Measurements from ENCODE around the gene ZNF574. TPM values are rescaled to one million over a fixed set of nuclear protein-coding genes. Genes with fewer than 3 reads are reported as not detected.

ZNF574 gene
- total and polyA plus RNA-seq, 9 donors = 2.4 to 24.6 (median 15.6) TPM

DNA sequence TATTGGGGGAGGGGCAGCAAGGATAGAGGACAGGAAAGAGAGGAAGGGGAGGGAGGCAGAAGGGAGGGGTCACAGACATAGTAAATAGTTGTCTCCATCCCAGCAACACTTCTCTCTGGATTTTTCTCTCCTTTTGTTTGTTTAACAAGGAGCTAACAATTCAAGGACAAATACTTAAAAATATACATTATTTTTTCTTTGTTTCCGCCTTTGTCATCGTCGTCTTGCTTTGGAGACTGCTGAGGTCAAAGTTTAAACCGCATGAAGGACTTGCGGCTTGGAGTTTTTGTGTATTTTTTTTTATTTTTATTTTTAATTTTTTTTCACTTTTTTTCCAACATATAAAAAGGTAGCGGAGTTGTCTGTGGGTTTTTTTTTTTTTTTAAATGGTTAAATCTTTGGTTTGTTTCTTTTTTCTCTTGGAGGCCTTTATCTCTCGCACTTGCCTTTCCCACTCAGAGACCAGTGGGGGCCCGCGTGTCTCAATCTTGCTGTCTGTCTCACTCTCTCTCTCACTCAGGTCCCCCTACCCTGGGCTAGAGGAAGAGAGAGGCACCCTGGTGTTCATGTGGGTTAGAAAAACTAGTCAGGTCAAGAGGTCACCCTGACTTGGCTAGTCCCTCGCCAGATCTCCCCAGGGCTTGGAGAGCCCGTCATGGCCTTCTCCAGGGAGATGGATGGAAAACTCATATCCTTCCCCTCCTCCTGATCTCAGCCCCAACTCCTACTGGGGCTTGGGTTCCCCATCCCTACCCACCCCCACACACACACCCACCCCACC, 11.0 kb downstream of the ZNF574 start:
- Histone ChIP-seq H3K36me3 (no peaks in the 10 kb centered on the region), H3K27ac (peak overlapping the region in 1 of 2 donors; percentile 27), H3K4me3 (no peak overlapping the region), H3K4me1 (ENCODE audit: insufficient read depth) (peaks cover 3% of the 10 kb centered on the region), H3K27me3 (no peaks in the 10 kb centered on the region), H3K9me3 (no peaks in the 10 kb centered on the region)
- no peak for TF ChIP-seq POLR2A (IDR thresholded peaks at IDR 0.05)
- TF ChIP-seq, protein P1, sequence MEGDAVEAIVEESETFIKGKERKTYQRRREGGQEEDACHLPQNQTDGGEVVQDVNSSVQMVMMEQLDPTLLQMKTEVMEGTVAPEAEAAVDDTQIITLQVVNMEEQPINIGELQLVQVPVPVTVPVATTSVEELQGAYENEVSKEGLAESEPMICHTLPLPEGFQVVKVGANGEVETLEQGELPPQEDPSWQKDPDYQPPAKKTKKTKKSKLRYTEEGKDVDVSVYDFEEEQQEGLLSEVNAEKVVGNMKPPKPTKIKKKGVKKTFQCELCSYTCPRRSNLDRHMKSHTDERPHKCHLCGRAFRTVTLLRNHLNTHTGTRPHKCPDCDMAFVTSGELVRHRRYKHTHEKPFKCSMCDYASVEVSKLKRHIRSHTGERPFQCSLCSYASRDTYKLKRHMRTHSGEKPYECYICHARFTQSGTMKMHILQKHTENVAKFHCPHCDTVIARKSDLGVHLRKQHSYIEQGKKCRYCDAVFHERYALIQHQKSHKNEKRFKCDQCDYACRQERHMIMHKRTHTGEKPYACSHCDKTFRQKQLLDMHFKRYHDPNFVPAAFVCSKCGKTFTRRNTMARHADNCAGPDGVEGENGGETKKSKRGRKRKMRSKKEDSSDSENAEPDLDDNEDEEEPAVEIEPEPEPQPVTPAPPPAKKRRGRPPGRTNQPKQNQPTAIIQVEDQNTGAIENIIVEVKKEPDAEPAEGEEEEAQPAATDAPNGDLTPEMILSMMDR (IDR thresholded peaks at IDR 0.05) = no peak
- TF ChIP-seq EP300 (IDR thresholded peaks at IDR 0.05) = no peak
- 23 to 50% (median 24%) methylated on average over 11 of the region's 11 CpGs for WGBS, 3 donors
- intact Hi-C loops (cut with DNase I) = no loop called here
- DNase-seq = no peak

DNA sequence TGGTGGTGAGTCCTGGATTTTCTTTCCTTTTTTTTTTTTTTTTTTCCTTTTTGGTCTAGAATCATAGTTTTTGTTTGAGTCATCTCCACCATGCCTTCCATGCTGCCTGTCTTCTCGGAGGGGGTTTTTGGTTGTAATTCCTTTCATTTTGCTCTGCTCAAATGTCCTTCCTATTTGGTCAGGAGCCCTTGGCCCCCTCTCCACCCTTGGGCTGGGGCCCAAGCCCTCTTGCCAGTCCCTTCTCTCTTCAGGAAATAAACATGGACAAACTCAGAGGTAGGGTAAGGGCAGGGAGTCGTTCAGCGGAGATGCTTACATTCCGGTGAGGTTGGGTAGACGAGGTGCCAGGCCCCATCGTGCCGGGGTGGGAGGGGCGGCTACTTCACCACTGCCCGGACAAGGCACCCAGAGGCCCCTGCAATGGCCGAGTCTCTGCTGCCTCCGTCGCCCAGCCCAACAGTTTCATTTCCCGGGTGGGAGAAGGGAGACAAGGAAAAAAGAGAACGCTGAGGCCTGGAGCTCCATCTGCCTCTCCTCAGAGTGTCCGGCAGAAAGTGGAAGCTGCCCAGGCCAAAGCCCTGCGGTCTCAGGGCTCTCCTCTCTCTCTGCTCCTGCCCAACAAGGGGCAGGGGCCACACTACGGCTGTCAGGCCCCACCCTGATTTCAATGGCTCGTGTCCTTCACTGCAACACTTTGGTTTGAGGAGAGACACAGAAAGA, 12.7 kb downstream of the ZNF574 start:
- Histone ChIP-seq H3K4me1 (ENCODE audit: insufficient read depth) (peaks cover 3% of the 10 kb centered on the region), H3K4me3 (no peak overlapping the region), H3K9me3 (no peaks in the 10 kb centered on the region), H3K27me3 (no peaks in the 10 kb centered on the region), H3K27ac (no peak overlapping the region), H3K36me3 (no peaks in the 10 kb centered on the region)
- 36 to 45% (median 38%) methylated on average over 18 of the region's 18 CpGs for WGBS, 3 donors
- no peak for DNase-seq
- no peak for TF ChIP-seq POLR2A (IDR thresholded peaks at IDR 0.05)
- TF ChIP-seq EP300 (IDR thresholded peaks at IDR 0.05) = no peak
- TF ChIP-seq, protein P1 (IDR thresholded peaks at IDR 0.05) = no peak
- intact Hi-C loops (cut with DNase I) = no loop called here

DNA sequence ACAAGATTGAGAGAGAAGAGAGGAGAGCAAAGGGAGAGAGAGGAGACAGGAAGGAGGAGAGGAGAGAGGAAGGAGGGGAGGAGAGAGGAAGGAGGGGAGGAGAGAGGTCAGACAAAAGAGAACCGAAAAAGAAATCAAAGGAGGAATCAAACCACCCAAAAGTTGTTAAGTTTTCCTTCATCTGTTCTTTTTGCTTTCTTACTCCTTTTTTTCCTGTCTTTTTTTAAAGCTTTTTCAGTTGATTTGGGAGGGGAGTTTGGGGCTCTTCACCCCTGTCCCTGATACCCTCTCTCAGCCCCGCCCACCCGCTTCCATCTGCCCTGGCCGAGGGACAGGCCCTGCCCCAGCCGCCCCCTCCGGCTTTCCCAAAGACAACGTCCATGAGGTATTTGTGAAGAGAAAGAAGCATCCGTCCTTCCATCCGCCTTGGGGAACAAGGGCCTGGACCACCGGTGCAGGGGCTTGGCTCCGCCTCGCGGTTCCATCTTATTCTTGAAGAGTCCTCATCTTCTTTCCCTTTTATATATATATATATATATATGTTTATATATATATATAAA, 13.3 kb downstream of the ZNF574 start:
- Histone ChIP-seq H3K4me1 (ENCODE audit: insufficient read depth) (peaks cover 3% of the 10 kb centered on the region), H3K9me3 (no peaks in the 10 kb centered on the region), H3K27ac (no peak overlapping the region), H3K4me3 (no peak overlapping the region), H3K27me3 (no peaks in the 10 kb centered on the region), H3K36me3 (no peaks in the 10 kb centered on the region)
- 73 to 81% (median 79%) methylated on average over 13 of the region's 13 CpGs for WGBS, 3 donors
- TF ChIP-seq, protein P1 (IDR thresholded peaks at IDR 0.05) = no peak
- TF ChIP-seq EP300 (IDR thresholded peaks at IDR 0.05) = no peak
- no peak for TF ChIP-seq POLR2A (IDR thresholded peaks at IDR 0.05)
- intact Hi-C loops (cut with DNase I) = no loop called here
- no peak for DNase-seq

DNA sequence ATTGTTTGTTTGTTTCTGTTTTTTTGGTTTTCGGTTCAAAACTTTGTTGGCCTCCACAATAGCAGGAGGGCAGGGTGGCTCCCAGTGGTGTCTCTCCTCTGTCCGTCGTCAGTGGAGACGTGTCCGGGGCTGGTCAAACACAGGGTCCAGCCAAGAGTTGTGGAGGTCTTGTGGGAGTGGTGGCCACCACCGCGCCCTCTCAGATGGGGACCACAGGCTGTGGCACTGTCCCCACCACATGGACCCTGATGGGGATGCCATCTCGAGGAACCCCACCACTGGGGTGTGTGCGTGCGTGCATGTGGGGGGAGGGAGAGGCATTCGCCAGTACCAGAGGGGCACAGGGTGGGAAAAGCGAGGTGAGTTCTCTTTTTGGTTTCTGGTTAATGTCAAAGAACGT, 13.8 kb downstream of the ZNF574 start:
- TF ChIP-seq EP300 (IDR thresholded peaks at IDR 0.05) (no peak), POLR2A (IDR thresholded peaks at IDR 0.05) (no peak)
- TF ChIP-seq, protein P1 (IDR thresholded peaks at IDR 0.05) = no peak
- Histone ChIP-seq H3K9me3 (no peaks in the 10 kb centered on the region), H3K36me3 (no peaks in the 10 kb centered on the region), H3K27ac (no peak overlapping the region), H3K4me1 (ENCODE audit: insufficient read depth) (peaks cover 3% of the 10 kb centered on the region), H3K4me3 (no peak overlapping the region), H3K27me3 (no peaks in the 10 kb centered on the region)
- WGBS, 3 donors = 93 to 97% (median 96%) methylated on average over 13 of the region's 13 CpGs
- intact Hi-C loops (cut with DNase I) = no loop called here
- DNase-seq = no peak

Data from ovary (tissue), 9 donors.